ENCODE results near the gene CUZD1.
"Not testable (repeated sequence)": the region's sequence is repeated elsewhere in the genome, so short reads cannot be mapped to it uniquely, and the experiment has no call there.

Gene CUZD1

GRCh38 chr10:122845783-122846332 lies at the start of gene CUZD1:
CUZD1 (minus strand) TSS chr10:122845857; CDS start chr10:122845843, 14 bp downstream.
- no peak within 1 kb of the TSS for H3K27ac ChIP-seq
- DNase-seq (ENCODE audit: low read depth, low spot score) = no peak

- H3K27ac ChIP-seq = no peak overlapping the region
- no peak for DNase-seq (ENCODE audit: low read depth, low spot score)
Observed at GRCh38 chr10:122894261-122894944, 48.7 kb upstream of the CUZD1 start.

- H3K27ac ChIP-seq = no peak overlapping the region
- no peak for DNase-seq (ENCODE audit: low read depth, low spot score)
Observed at GRCh38 chr10:122884166-122884565, 38.5 kb upstream of the CUZD1 start.

GRCh38 chr10:122882766-122883165 lies 37.1 kb upstream of the CUZD1 start:
- H3K27ac ChIP-seq = no peak overlapping the region
- no peak for DNase-seq (ENCODE audit: low read depth, low spot score)

GRCh38 chr10:122879339-122880273 lies 33.9 kb upstream of the CUZD1 start, which contains the start of gene FAM24B:
FAM24B (minus strand) TSS chr10:122879581; CDS start chr10:122850515, 29,066 bp downstream.
- H3K27ac ChIP-seq = peak within 1 kb of the TSS; percentile 85
- DNase-seq (ENCODE audit: low read depth, low spot score) = peak; percentile 82

GRCh38 chr10:122878799-122879338 lies 33.2 kb upstream of the CUZD1 start:
- H3K27ac ChIP-seq = peak overlapping the region; percentile 85
- no peak for DNase-seq (ENCODE audit: low read depth, low spot score)

- peak overlapping the region; percentile 85 for H3K27ac ChIP-seq
- no peak for DNase-seq (ENCODE audit: low read depth, low spot score)
Observed at GRCh38 chr10:122877264-122877663, 31.6 kb upstream of the CUZD1 start.

- DNase-seq (ENCODE audit: low read depth, low spot score) = no peak
- H3K27ac ChIP-seq = no peak overlapping the region
Observed at GRCh38 chr10:122876467-122876855, 30.8 kb upstream of the CUZD1 start.

- no peak overlapping the region for H3K27ac ChIP-seq
- DNase-seq (ENCODE audit: low read depth, low spot score) = no peak
Observed at GRCh38 chr10:122875843-122876466, 30.3 kb upstream of the CUZD1 start.

GRCh38 chr10:122871947-122872346 lies 26.3 kb upstream of the CUZD1 start:
- not testable (repeated sequence) for DNase-seq (ENCODE audit: low read depth, low spot score); H3K27ac ChIP-seq

GRCh38 chr10:122868768-122869167 lies 23.1 kb upstream of the CUZD1 start:
- H3K27ac ChIP-seq; DNase-seq (ENCODE audit: low read depth, low spot score): not testable (repeated sequence)

GRCh38 chr10:122866757-122867482 lies 21.3 kb upstream of the CUZD1 start:
- DNase-seq (ENCODE audit: low read depth, low spot score) = not testable (repeated sequence)
- H3K27ac ChIP-seq = peak overlapping the region; percentile 90

GRCh38 chr10:122864901-122865300 lies 19.2 kb upstream of the CUZD1 start:
- H3K27ac ChIP-seq = peak overlapping the region; percentile 90
- DNase-seq (ENCODE audit: low read depth, low spot score) = no peak

- DNase-seq (ENCODE audit: low read depth, low spot score) = no peak
- H3K27ac ChIP-seq = peak overlapping the region; percentile 90
Observed at GRCh38 chr10:122864194-122864592, 18.5 kb upstream of the CUZD1 start.

- DNase-seq (ENCODE audit: low read depth, low spot score) = no peak
- H3K27ac ChIP-seq = peak overlapping the region; percentile 90
Observed at GRCh38 chr10:122863216-122864193, 17.8 kb upstream of the CUZD1 start.

- peak overlapping the region; percentile 90 for H3K27ac ChIP-seq
- no peak for DNase-seq (ENCODE audit: low read depth, low spot score)
Observed at GRCh38 chr10:122861711-122862161, 16.1 kb upstream of the CUZD1 start.

GRCh38 chr10:122859527-122859926 lies 13.9 kb upstream of the CUZD1 start:
- H3K27ac ChIP-seq = no peak overlapping the region
- no peak for DNase-seq (ENCODE audit: low read depth, low spot score)

- not testable (repeated sequence) for DNase-seq (ENCODE audit: low read depth, low spot score); H3K27ac ChIP-seq
Observed at GRCh38 chr10:122858042-122858441, 12.4 kb upstream of the CUZD1 start.

Measured in epithelial cell of prostate (primary cell).